Neural cell (in vitro differentiated cells): ENCODE measurements around the gene PARD3B. TPM values are rescaled to one million over a fixed set of nuclear protein-coding genes. Genes with fewer than 3 reads are reported as not detected.

ENCODE experiments used
- H2AFZ ChIP-seq: fragments of 200-600, 300-800 bp; sonication (generic), shearing (Covaris generic); 2 replicates; pipeline ENCODE4 v1.6.0; 2014; ENCODE audit warnings: low read depth, mild to moderate bottlenecking, antibody characterized with exemption, low read length, moderate library complexity
- H3F3A ChIP-seq: fragments of 200-600 bp; shearing (Covaris generic); 2 replicates; pipeline ENCODE4 v1.6.1; 2016; ENCODE audit warnings: mild to moderate bottlenecking, moderate library complexity, mixed read lengths, antibody characterized with exemption, low read length; ENCODE audit not compliant: insufficient read depth, poor library complexity, severe bottlenecking
- H3K27ac ChIP-seq: fragments of 200-600, 300-800 bp; sonication (generic), shearing (Covaris generic); 2 replicates; pipeline ENCODE4 v1.5.1; 2014; ENCODE audit warnings: mild to moderate bottlenecking, low read length, moderate library complexity
- H3K27me3 ChIP-seq: fragments of 300-800, 200-600 bp; sonication (generic), shearing (Covaris generic); 2 replicates; pipeline ENCODE4 v1.6.0; 2014; ENCODE audit warnings: mild to moderate bottlenecking, low read depth, low read length, moderate library complexity; ENCODE audit not compliant: insufficient read depth
- H3K36me3 ChIP-seq: fragments of 300-800, 200-600 bp; sonication (generic), shearing (Covaris generic); 2 replicates; pipeline ENCODE4 v1.5.1; 2014; ENCODE audit warnings: mild to moderate bottlenecking, antibody characterized with exemption, low read length, moderate library complexity; ENCODE audit not compliant: insufficient read depth
- H3K4me2 ChIP-seq: fragments of 300-800, 200-600 bp; sonication (generic), shearing (Covaris generic); 2 replicates; pipeline ENCODE4 v1.6.0; 2014; ENCODE audit warnings: mild to moderate bottlenecking, low read length
- H3K4me3 ChIP-seq: fragments of 300-800, 200-600 bp; sonication (generic), shearing (Covaris generic); 2 replicates; pipeline ENCODE4 v1.5.1; 2014; ENCODE audit warnings: mild to moderate bottlenecking, low read length, moderate library complexity
- H3K79me2 ChIP-seq: fragments of 200-600 bp; shearing (Covaris generic); replicated peaks from 2 replicates; pipeline ENCODE4 v1.6.0; 2014; ENCODE audit warnings: mild to moderate bottlenecking, low read length, moderate library complexity; ENCODE audit not compliant: insufficient read depth
- H3K9ac ChIP-seq: fragments of 300-800, 200-600 bp; sonication (generic), shearing (Covaris generic); 2 replicates; pipeline ENCODE4 v1.6.1; 2016; ENCODE audit warnings: mild to moderate bottlenecking, low read length, mixed read lengths
- H3K9me2 ChIP-seq: fragments of 200-600 bp; shearing (Covaris generic); 2 replicates; pipeline ENCODE4 v1.6.1; 2016; ENCODE audit warnings: mild to moderate bottlenecking, low read length, mixed read lengths; ENCODE audit not compliant: insufficient read depth
- H3K9me3 ChIP-seq: fragments of 200-600, 300-800 bp; sonication (generic), shearing (Covaris generic); 2 replicates; pipeline ENCODE4 v1.6.1; 2016; ENCODE audit warnings: mild to moderate bottlenecking, mixed run types, low read length, moderate library complexity, mixed read lengths
- H4K20me1 ChIP-seq: fragments of 200-600 bp; shearing (Covaris generic); 2 replicates; pipeline ENCODE4 v1.6.1; 2016; ENCODE audit warnings: mild to moderate bottlenecking, mixed run types; ENCODE audit not compliant: insufficient read depth
- EP300 ChIP-seq: fragments of 450-650 bp; conservative IDR thresholded peaks from 2 replicates; pipeline ENCODE4 v1.6.1; 2014; ENCODE audit warnings: antibody characterized with exemption, mild to moderate bottlenecking, moderate library complexity; ENCODE audit not compliant: poor library complexity, severe bottlenecking
- EZH2 ChIP-seq: fragments of 200-600, 300-800 bp; shearing (Covaris generic), sonication (generic); IDR thresholded peaks from 2 replicates; pipeline ENCODE4 v1.6.1; 2014; ENCODE audit warnings: antibody characterized with exemption, low read length, borderline replicate concordance, mild to moderate bottlenecking; ENCODE audit not compliant: insufficient read depth, poor library complexity, severe bottlenecking
- MXI1 ChIP-seq: fragments of 450-650 bp; conservative IDR thresholded peaks from 2 replicates; pipeline ENCODE4 v1.6.1; 2014; ENCODE audit warnings: antibody characterized with exemption, mild to moderate bottlenecking; ENCODE audit not compliant: poor library complexity, severe bottlenecking
- POLR2AphosphoS5 ChIP-seq: IDR thresholded peaks from 2 replicates; pipeline ENCODE4 v1.6.1; 2012
- RAD21 ChIP-seq: fragments of 450-650 bp; conservative IDR thresholded peaks from 2 replicates; pipeline ENCODE4 v1.6.1; 2014; ENCODE audit warnings: antibody characterized with exemption, mild to moderate bottlenecking, moderate library complexity
- SMC3 ChIP-seq: fragments of 450-650 bp; conservative IDR thresholded peaks from 2 replicates; pipeline ENCODE4 v1.6.1; 2014; ENCODE audit warnings: antibody characterized with exemption, mild to moderate bottlenecking, moderate library complexity; ENCODE audit not compliant: poor library complexity
- TAF1 ChIP-seq: IDR thresholded peaks from 2 replicates; pipeline ENCODE4 v1.6.1; 2012; ENCODE audit warnings: low read depth
- polyA plus RNA-seq: library from polyadenylated mRNA; depleted of rRNA; stranded (reverse); fragments of >200 nt; gene quantifications from 2 replicates; pipeline ENCODE4 v1.2.3, GENCODE V29; 2014
- TF ChIP-seq, protein P1 (sequence below): IDR thresholded peaks from 2 replicates; pipeline ENCODE4 v1.6.1; 2012; ENCODE audit warnings: borderline replicate concordance
- TF ChIP-seq, protein P2 (sequence below): fragments of 450-650 bp; IDR thresholded peaks from 2 replicates; pipeline ENCODE4 v1.5.1; 2014; ENCODE audit warnings: antibody characterized with exemption, mild to moderate bottlenecking, moderate library complexity; ENCODE audit not compliant: poor library complexity, severe bottlenecking

The PARD3B gene
- polyA plus RNA-seq, 1 donor from 2014 or later, result 0.54 TPM

DNA sequence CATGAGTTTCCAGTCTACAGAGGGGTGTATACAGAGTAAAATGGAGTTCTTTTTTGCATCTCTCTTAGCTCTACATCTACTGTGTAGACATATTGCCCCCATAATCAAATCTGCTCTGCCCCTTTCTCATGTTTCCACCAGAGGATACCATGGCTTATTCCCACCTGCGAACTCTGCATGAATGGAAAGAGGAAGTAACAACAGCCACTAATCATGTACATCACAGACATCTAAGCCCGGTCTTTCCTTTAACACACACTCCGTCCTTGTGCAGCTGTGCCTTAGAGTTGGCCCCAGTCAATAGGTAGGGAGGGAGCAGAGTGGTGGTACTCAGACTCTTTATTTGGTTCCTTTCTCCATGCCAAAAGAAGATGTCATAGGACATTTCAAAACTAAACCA, 989.7 kb downstream of the PARD3B start:
- Histone ChIP-seq H2AFZ (no peak overlapping the region), H3K9me3 (no peaks in the 10 kb centered on the region), H3K4me2 (no peak overlapping the region), H3K79me2 (no peaks in the 10 kb centered on the region), H3K9me2 (no peaks in the 10 kb centered on the region), H3K4me3 (no peak overlapping the region), H3K36me3 (no peaks in the 10 kb centered on the region), H4K20me1 (no peaks in the 10 kb centered on the region), H3K27ac (no peak overlapping the region), H3K27me3 (no peaks in the 10 kb centered on the region), H3K9ac (no peak overlapping the region), H3F3A (no peaks in the 10 kb centered on the region)
- TF ChIP-seq TAF1, result no peak
- TF ChIP-seq, protein P1, sequence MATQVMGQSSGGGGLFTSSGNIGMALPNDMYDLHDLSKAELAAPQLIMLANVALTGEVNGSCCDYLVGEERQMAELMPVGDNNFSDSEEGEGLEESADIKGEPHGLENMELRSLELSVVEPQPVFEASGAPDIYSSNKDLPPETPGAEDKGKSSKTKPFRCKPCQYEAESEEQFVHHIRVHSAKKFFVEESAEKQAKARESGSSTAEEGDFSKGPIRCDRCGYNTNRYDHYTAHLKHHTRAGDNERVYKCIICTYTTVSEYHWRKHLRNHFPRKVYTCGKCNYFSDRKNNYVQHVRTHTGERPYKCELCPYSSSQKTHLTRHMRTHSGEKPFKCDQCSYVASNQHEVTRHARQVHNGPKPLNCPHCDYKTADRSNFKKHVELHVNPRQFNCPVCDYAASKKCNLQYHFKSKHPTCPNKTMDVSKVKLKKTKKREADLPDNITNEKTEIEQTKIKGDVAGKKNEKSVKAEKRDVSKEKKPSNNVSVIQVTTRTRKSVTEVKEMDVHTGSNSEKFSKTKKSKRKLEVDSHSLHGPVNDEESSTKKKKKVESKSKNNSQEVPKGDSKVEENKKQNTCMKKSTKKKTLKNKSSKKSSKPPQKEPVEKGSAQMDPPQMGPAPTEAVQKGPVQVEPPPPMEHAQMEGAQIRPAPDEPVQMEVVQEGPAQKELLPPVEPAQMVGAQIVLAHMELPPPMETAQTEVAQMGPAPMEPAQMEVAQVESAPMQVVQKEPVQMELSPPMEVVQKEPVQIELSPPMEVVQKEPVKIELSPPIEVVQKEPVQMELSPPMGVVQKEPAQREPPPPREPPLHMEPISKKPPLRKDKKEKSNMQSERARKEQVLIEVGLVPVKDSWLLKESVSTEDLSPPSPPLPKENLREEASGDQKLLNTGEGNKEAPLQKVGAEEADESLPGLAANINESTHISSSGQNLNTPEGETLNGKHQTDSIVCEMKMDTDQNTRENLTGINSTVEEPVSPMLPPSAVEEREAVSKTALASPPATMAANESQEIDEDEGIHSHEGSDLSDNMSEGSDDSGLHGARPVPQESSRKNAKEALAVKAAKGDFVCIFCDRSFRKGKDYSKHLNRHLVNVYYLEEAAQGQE, result no peak
- TF ChIP-seq MXI1, result no peak
- no peak for TF ChIP-seq EZH2
- TF ChIP-seq SMC3, result no peak
- no peak for TF ChIP-seq EP300
- TF ChIP-seq, protein P2, sequence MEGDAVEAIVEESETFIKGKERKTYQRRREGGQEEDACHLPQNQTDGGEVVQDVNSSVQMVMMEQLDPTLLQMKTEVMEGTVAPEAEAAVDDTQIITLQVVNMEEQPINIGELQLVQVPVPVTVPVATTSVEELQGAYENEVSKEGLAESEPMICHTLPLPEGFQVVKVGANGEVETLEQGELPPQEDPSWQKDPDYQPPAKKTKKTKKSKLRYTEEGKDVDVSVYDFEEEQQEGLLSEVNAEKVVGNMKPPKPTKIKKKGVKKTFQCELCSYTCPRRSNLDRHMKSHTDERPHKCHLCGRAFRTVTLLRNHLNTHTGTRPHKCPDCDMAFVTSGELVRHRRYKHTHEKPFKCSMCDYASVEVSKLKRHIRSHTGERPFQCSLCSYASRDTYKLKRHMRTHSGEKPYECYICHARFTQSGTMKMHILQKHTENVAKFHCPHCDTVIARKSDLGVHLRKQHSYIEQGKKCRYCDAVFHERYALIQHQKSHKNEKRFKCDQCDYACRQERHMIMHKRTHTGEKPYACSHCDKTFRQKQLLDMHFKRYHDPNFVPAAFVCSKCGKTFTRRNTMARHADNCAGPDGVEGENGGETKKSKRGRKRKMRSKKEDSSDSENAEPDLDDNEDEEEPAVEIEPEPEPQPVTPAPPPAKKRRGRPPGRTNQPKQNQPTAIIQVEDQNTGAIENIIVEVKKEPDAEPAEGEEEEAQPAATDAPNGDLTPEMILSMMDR, result no peak
- no peak for TF ChIP-seq POLR2AphosphoS5
- no peak for TF ChIP-seq RAD21

DNA sequence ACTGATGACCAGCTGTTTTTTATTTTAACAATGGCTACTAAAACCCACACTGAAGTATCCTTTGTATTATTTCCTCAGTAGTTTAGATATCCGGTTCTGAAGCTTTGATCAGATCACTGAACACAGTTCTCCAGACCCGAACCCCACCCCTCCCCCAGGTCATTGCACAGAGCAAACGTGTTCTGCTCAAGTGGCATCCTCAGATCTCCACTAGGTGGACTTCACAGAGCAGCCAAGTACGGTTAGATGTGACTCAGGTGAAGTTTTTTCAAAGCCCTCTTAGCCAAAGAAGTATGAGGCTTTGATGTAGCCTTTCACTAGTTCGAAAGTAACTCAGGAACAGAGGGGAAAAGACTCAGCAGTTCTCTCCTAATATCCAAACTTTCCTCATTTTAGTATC, 994.3 kb downstream of the PARD3B start:
- peak overlapping the region; percentile 30 for H3K27ac ChIP-seq
- H4K20me1 ChIP-seq, result no peaks in the 10 kb centered on the region
- no peak overlapping the region for H3K4me3 ChIP-seq
- no peak overlapping the region for H3K4me2 ChIP-seq
- TF ChIP-seq EP300, result no peak
- TF ChIP-seq, protein P1, result no peak
- no peak for TF ChIP-seq SMC3
- TF ChIP-seq EZH2, result no peak
- no peak for TF ChIP-seq TAF1
- TF ChIP-seq RAD21, result no peak
- TF ChIP-seq, protein P2, result no peak
- TF ChIP-seq POLR2AphosphoS5, result no peak
- no peak for TF ChIP-seq MXI1
- no peak overlapping the region for H2AFZ ChIP-seq
- no peak overlapping the region for H3K9ac ChIP-seq
- H3K79me2 ChIP-seq, result no peaks in the 10 kb centered on the region
- H3K36me3 ChIP-seq, result no peaks in the 10 kb centered on the region
- no peaks in the 10 kb centered on the region for H3K9me2 ChIP-seq
- no peaks in the 10 kb centered on the region for H3K9me3 ChIP-seq
- no peaks in the 10 kb centered on the region for H3F3A ChIP-seq
- no peaks in the 10 kb centered on the region for H3K27me3 ChIP-seq
